GM19397 (cell line): ENCODE measurements around the gene ZNF282.
"Not testable (repeated sequence)": the region's sequence is repeated elsewhere in the genome, so short reads cannot be mapped to it uniquely, and the experiment has no call there.

Experiments
- ATAC-seq: cut with Tn5 transposase; IDR thresholded peaks from one replicate; pipeline ENCODE4 v1.9.1; 2021; ENCODE audit warnings: mild to moderate bottlenecking, moderate library complexity; ENCODE audit not compliant: unreplicated experiment

ZNF282 gene

DNA sequence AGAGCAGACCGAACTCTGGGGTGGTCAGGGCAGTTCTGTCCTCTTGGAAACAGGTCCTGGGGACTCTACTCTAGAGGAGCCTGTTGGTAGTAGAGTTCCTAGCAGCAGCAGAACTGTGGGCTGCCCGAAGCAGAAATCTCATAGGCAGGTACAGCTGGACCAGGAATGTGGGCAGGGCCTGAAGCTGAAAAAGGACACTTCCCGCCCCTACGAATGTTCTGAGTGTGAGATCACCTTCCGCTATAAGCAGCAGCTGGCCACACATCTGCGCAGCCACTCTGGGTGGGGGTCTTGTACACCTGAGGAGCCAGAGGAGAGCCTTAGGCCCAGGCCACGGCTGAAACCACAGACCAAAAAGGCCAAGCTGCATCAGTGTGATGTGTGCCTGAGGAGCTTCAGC is 58.3 kb downstream of the ZNF282 start:
- no peak for ATAC-seq

DNA sequence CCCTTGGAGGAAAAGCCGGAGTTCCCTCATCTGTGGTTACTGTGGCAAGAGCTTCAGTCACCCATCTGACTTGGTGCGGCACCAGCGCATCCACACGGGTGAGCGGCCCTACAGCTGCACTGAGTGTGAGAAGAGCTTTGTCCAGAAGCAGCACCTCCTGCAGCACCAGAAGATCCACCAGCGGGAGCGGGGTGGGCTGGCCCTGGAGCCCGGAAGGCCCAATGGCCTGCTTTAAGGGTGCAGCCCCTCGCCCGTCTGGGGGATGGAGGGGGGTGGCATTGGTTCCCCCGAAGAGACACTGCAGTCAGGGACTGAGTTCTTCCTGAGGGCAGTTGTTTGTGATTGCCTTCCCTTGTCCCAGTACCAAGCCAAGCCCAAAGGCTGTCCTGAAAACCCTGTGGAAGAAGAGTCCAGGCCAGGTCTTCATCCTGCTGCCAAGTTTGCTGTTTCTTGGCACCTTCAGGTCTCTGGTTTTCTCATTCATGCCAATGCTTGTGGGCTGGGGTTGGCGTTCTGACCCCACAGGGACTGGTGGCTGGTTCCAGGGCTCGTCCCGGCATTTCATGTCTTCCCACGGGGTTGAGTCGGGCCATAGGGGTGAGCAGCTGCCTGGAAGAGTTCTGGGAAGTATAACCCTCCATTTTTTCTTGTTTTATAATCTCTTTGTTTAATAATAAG is 59.0 kb downstream of the ZNF282 start:
- no peak for ATAC-seq

- ATAC-seq, result no peak
These were observed 59.8 kb downstream of the ZNF282 start for GRCh38 chr7:149255174-149255573.

DNA sequence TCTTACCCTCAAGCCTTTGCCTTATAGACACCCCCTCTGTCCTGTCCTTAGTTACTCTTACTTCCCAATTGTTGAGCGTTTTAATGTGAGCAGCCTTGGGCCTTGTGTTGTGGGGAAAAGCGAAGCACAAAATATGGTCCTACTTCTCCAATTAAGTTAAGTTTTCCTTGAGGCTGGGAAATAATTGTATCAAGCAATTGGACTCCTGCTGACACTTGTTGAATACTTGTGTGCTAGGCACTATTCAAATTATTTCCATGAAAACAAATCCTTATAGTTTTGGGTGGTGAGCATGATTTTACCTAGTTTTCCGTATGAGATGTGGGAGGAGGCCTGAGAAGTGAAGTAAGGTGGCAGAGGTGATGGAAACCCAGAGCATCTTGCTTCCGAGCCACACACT is 61.2 kb downstream of the ZNF282 start:
- no peak for ATAC-seq

GRCh38 chr7:149257146-149257545 is 61.8 kb downstream of the ZNF282 start:
- no peak for ATAC-seq

- no peak for ATAC-seq
These were observed 66.0 kb downstream of the ZNF282 start for GRCh38 chr7:149261316-149261828.

- ATAC-seq, result peak; percentile 80
These were observed 66.7 kb downstream of the ZNF282 start, which contains the start of gene ZNF783 for GRCh38 chr7:149261829-149262617. ZNF783 (plus strand) TSS chr7:149262196; CDS start chr7:149262334, 138 bp downstream.

GRCh38 chr7:149266451-149266850 is 71.1 kb downstream of the ZNF282 start:
- ATAC-seq, result no peak

DNA sequence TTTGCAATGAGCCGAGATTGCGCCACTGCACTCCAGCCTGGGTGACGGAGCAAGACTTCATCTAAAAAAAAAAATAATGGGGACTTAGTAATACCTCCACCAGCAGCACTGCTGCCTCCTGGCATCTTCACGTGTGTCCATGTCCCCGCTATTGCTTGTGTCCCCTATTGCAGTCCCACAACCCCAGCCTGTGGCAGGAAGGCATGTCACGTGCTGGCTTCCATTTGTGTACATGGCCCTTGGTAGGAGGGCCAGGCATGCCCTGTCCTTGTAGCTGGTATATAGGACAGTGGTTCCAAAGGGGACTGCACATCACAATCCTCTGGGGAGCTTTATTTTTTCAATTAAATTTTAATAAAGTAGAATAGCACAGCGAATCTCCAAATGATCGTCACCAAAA is 72.4 kb downstream of the ZNF282 start:
- ATAC-seq, result no peak

GRCh38 chr7:149274424-149274823 is 79.1 kb downstream of the ZNF282 start:
- ATAC-seq, result not testable (repeated sequence)
